ENCODE data around the gene CDC42BPA.

The CDC42BPA gene

GRCh38 chr1:227333423-227333822, 15.1 kb upstream of the CDC42BPA start:
- no peak for DNase-seq

GRCh38 chr1:227330279-227331076, 12.2 kb upstream of the CDC42BPA start:
- DNase-seq: no peak

- DNase-seq: no peak
Observed at GRCh38 chr1:227328405-227329019, 10.2 kb upstream of the CDC42BPA start.

GRCh38 chr1:227325156-227325555, 6.9 kb upstream of the CDC42BPA start:
- no peak for DNase-seq

- DNase-seq: no peak
Observed at GRCh38 chr1:227323967-227324268, 5.6 kb upstream of the CDC42BPA start.

- DNase-seq: no peak
Observed at GRCh38 chr1:227323171-227323966, 5.1 kb upstream of the CDC42BPA start.

GRCh38 chr1:227322376-227322775, 4.1 kb upstream of the CDC42BPA start:
- no peak for DNase-seq

- DNase-seq: peak; percentile 23
Observed at GRCh38 chr1:227321035-227321434, 2.7 kb upstream of the CDC42BPA start.

- DNase-seq: no peak
Observed at GRCh38 chr1:227320476-227320875, 2.2 kb upstream of the CDC42BPA start.

GRCh38 chr1:227318853-227319607, 738 bp upstream of the CDC42BPA start:
- DNase-seq: no peak

GRCh38 chr1:227317523-227318015, 723 bp downstream of the CDC42BPA start:
- peak; percentile 9 for DNase-seq

GRCh38 chr1:227317011-227317451, 1.3 kb downstream of the CDC42BPA start:
- no peak for DNase-seq

GRCh38 chr1:227316456-227316855, 1.8 kb downstream of the CDC42BPA start:
- no peak for DNase-seq

GRCh38 chr1:227315629-227316346, 2.5 kb downstream of the CDC42BPA start:
- DNase-seq: no peak

- no peak for DNase-seq
Observed at GRCh38 chr1:227314014-227314848, 4.1 kb downstream of the CDC42BPA start.

GRCh38 chr1:227312361-227313025, 5.8 kb downstream of the CDC42BPA start:
- DNase-seq: no peak

GRCh38 chr1:227311389-227312001, 6.8 kb downstream of the CDC42BPA start:
- DNase-seq: no peak

- DNase-seq: no peak
Observed at GRCh38 chr1:227308367-227309336, 9.6 kb downstream of the CDC42BPA start.

- DNase-seq: no peak
Observed at GRCh38 chr1:227306689-227307088, 11.6 kb downstream of the CDC42BPA start.
